ENCODE results near the gene ZNF474.

DNA sequence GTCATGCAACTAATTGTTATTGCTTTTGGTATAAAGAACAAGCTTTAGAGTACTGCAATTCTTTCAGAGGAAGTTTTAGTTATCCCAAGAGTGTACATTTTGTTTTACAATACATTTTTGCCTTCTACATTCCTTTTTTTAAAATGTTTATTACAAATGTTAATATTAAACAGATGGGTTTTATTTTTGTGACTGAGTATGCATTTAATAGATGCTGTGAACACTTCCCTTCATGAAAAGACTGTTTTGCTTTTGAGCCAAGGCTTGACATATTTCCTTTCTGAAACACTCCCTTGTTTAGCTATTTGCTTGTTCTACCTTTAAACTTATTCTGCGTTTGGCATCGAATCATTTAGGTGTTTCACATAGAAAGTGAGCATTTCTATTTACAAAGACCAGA is 14.8 kb upstream of the ZNF474 start:
- TF ChIP-seq POLR2AphosphoS5 (IDR thresholded peaks at IDR 0.05; ENCODE audit: low read depth) = no peak
- TF ChIP-seq, protein P1, sequence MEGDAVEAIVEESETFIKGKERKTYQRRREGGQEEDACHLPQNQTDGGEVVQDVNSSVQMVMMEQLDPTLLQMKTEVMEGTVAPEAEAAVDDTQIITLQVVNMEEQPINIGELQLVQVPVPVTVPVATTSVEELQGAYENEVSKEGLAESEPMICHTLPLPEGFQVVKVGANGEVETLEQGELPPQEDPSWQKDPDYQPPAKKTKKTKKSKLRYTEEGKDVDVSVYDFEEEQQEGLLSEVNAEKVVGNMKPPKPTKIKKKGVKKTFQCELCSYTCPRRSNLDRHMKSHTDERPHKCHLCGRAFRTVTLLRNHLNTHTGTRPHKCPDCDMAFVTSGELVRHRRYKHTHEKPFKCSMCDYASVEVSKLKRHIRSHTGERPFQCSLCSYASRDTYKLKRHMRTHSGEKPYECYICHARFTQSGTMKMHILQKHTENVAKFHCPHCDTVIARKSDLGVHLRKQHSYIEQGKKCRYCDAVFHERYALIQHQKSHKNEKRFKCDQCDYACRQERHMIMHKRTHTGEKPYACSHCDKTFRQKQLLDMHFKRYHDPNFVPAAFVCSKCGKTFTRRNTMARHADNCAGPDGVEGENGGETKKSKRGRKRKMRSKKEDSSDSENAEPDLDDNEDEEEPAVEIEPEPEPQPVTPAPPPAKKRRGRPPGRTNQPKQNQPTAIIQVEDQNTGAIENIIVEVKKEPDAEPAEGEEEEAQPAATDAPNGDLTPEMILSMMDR (IDR thresholded peaks at IDR 0.05; ENCODE audit: insufficient read depth, low read length) = no peak
- no peak for TF ChIP-seq GABPA (IDR thresholded peaks at IDR 0.05; ENCODE audit: low read depth)
- TF ChIP-seq, protein P2, sequence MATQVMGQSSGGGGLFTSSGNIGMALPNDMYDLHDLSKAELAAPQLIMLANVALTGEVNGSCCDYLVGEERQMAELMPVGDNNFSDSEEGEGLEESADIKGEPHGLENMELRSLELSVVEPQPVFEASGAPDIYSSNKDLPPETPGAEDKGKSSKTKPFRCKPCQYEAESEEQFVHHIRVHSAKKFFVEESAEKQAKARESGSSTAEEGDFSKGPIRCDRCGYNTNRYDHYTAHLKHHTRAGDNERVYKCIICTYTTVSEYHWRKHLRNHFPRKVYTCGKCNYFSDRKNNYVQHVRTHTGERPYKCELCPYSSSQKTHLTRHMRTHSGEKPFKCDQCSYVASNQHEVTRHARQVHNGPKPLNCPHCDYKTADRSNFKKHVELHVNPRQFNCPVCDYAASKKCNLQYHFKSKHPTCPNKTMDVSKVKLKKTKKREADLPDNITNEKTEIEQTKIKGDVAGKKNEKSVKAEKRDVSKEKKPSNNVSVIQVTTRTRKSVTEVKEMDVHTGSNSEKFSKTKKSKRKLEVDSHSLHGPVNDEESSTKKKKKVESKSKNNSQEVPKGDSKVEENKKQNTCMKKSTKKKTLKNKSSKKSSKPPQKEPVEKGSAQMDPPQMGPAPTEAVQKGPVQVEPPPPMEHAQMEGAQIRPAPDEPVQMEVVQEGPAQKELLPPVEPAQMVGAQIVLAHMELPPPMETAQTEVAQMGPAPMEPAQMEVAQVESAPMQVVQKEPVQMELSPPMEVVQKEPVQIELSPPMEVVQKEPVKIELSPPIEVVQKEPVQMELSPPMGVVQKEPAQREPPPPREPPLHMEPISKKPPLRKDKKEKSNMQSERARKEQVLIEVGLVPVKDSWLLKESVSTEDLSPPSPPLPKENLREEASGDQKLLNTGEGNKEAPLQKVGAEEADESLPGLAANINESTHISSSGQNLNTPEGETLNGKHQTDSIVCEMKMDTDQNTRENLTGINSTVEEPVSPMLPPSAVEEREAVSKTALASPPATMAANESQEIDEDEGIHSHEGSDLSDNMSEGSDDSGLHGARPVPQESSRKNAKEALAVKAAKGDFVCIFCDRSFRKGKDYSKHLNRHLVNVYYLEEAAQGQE (IDR thresholded peaks at IDR 0.05; ENCODE audit: insufficient replicate concordance, low read depth) = no peak
- TF ChIP-seq SPI1 (IDR thresholded peaks at IDR 0.05; ENCODE audit: borderline replicate concordance, low read depth) = no peak
